H1 (cell line): Measurements from ENCODE around the gene SIX5. TPM values are rescaled to one million over a fixed set of nuclear protein-coding genes. Genes with fewer than 3 reads are reported as not detected.

Source experiments
- BACH1 ChIP-seq: IDR thresholded peaks from 2 replicates; pipeline ENCODE4 v1.6.1; 2012; ENCODE audit warnings: low read length, improper control_type of control experiment
- CBX5 ChIP-seq: fragments of 300-800, 300-1000 bp; sonication (generic); IDR thresholded peaks from 2 replicates; pipeline ENCODE4 v1.7.1; 2016; ENCODE audit warnings: antibody characterized with exemption, low read length, low read depth
- CHD7 ChIP-seq: fragments of 300-600 bp; sonication (generic); IDR thresholded peaks from 2 replicates; pipeline ENCODE4 v1.7.1; 2012; ENCODE audit warnings: low read length, moderate library complexity, mild to moderate bottlenecking, inconsistent platforms; ENCODE audit not compliant: insufficient replicate concordance
- CTBP2 ChIP-seq: IDR thresholded peaks from 2 replicates; pipeline ENCODE4 v1.7.0; 2011; ENCODE audit warnings: borderline replicate concordance, mild to moderate bottlenecking, moderate library complexity, mixed read lengths, low read length; ENCODE audit not compliant: insufficient read depth, insufficient read length
- E2F6 ChIP-seq: IDR thresholded peaks from 2 replicates; pipeline ENCODE4 v1.6.1; 2012; ENCODE audit warnings: inconsistent platforms
- EZH2 ChIP-seq: fragments of 200-600 bp; sonication (generic); IDR thresholded peaks from 2 replicates; pipeline ENCODE4 v1.7.1; 2012; ENCODE audit warnings: low read depth, mild to moderate bottlenecking, moderate library complexity, low read length, inconsistent platforms; ENCODE audit not compliant: severe bottlenecking
- polyA plus RNA-seq, 7 experiments: library from polyadenylated mRNA; depleted of rRNA in 3 of 7; stranded (reverse) in 5 of 7; unstranded in 2 of 7; fragments of >200 nt in 5 of 7; fragments of 200-250 nt in 2 of 7; gene quantifications; 1 replicate in 5 of 7; 2 replicates in 1 of 7; 4 replicates in 1 of 7; pipeline versions ENCODE4 v1.2.1 to v1.2.3, GENCODE V29; 2011 to 2013; ENCODE audit warnings: missing spikeins in 2 of 7, mixed read lengths in 2 of 7
- total RNA-seq: library from RNA; stranded (reverse); fragmentation: NEBNext Ultra II Directional; extraction: Animal tissue kit (Norgen Biotek cat#: 25700); gene quantifications from 2 replicates; pipeline ENCODE4 v1.2.1, GENCODE V29; 2021

The SIX5 gene
- total and polyA plus RNA-seq, 2 of the 8 experiments (the other 6 are each of a cell fraction or from before 2014, with no cell fraction given): 20.9 to 24.2 TPM

GRCh38 chr19:45817010-45817724, 48.1 kb upstream of the SIX5 start (continued):
- TF ChIP-seq CHD7 (no peak), CTBP2 (no peak), E2F6 (no peak), BACH1 (no peak), CBX5 (no peak), EZH2 (no peak)
